Heart left ventricle (tissue), 16 donors: ENCODE measurements around the gene HYAL2. TPM values are rescaled to one million over a fixed set of nuclear protein-coding genes. Genes with fewer than 3 reads are reported as not detected.

Experiments used
- ATAC-seq, 4 donors: fragments of 200-7000 bp; cut with Tn5 transposase; one replicate each; pipeline ENCODE4 v1.9.1; 2020 to 2022; ENCODE audit warnings: moderate library complexity in 4 of 4, mild to moderate bottlenecking in 3 of 4, moderate number of reproducible peaks in 1 of 4
- DNase-seq, 5 donors: peaks; one replicate each; pipeline ENCODE4 v3.0.0-alpha.2; 2020
- H3K27ac ChIP-seq, 12 donors: fragments of 200-600 bp; sonication (generic) in 4 of 12; one replicate each; pipeline versions ENCODE4 v1.5.0 to v1.8.0; 2016 to 2022; ENCODE audit warnings: mild to moderate bottlenecking in 2 of 12
- H3K27me3 ChIP-seq, 9 donors: fragments of 200-600 bp; sonication (generic) in 2 of 9; one replicate each; pipeline versions ENCODE4 v1.5.1 to v1.8.0; 2016 to 2022; ENCODE audit warnings: mild to moderate bottlenecking in 3 of 9
- H3K36me3 ChIP-seq, 9 donors: fragments of 200-600 bp; sonication (generic) in 2 of 9; one replicate each; pipeline versions ENCODE4 v1.5.0 to v1.8.0; 2018 to 2022; ENCODE audit warnings: mild to moderate bottlenecking in 2 of 9
- H3K4me1 ChIP-seq, 12 donors: fragments of 200-600 bp; sonication (generic) in 4 of 12; one replicate each; pipeline versions ENCODE4 v1.5.0 to v1.8.0; 2016 to 2022; ENCODE audit warnings: mild to moderate bottlenecking in 3 of 12
- H3K4me3 ChIP-seq, 12 donors: fragments of 200-600 bp; sonication (generic) in 4 of 12; one replicate each; pipeline versions ENCODE4 v1.5.0 to v1.8.0; 2017 to 2022; ENCODE audit warnings: mild to moderate bottlenecking in 9 of 12, moderate library complexity in 4 of 12
- H3K9me3 ChIP-seq, 12 donors: fragments of 200-600 bp; sonication (generic) in 4 of 12; one replicate each; pipeline versions ENCODE4 v1.5.0 to v1.8.0; 2016 to 2022; ENCODE audit warnings: mild to moderate bottlenecking in 1 of 12
- CTCF ChIP-seq, 12 donors: fragments of 200-600 bp; sonication (generic) in 4 of 12; IDR thresholded peaks; one replicate each; pipeline versions ENCODE4 v1.5.0 to v1.8.0; 2018 to 2022; ENCODE audit warnings: antibody characterized with exemption in 12 of 12, mild to moderate bottlenecking in 5 of 12
- POLR2A ChIP-seq, 2 donors: fragments of 450-650 bp; IDR thresholded peaks; one replicate each; pipeline ENCODE4 v1.6.1; 2017; ENCODE audit warnings: antibody characterized with exemption in 2 of 2, mild to moderate bottlenecking in 2 of 2, moderate library complexity in 2 of 2
- WGBS, 4 donors: extraction: QIAGEN DNeasy Blood & Tissue Kit in 2 of 4; methylation state at CpG; one replicate each; pipeline versions ENCODE4 v1.1.5 to v1.1.7; 2013 to 2018; 5-methylcytosine and 5-hydroxymethylcytosine counted together
- intact Hi-C, 10 donors: fragments of 100-400 bp; cut with DNase I; formaldehyde crosslinking; loops; one replicate each; pipeline versions ENCODE4 v1.11.1 to v1.14.2; 2022
- polyA plus RNA-seq, 2 donors: library from polyadenylated mRNA; stranded (reverse); fragments of 200-250 nt; gene quantifications; one replicate each; pipeline ENCODE4 v1.2.3, GENCODE V29; 2013
- total RNA-seq, 9 donors: library from RNA; depleted of rRNA in 2 of 9; stranded (reverse); fragments of >200 nt in 2 of 9; fragmentation: NEBNext Ultra II Directional in 3 of 9; extraction: Animal tissue kit (Norgen Biotek cat#: 25700) in 3 of 9; gene quantifications; one replicate each; pipeline versions ENCODE4 v1.1.0 to v1.2.4, GENCODE V29; 2016 to 2023
- donor health status: ischemic (EF 13 %, LVEDD 7.1; RV severe dilation, severe dysfunction).
- donor health status: healthy with polysubstance abuse.
- donor health status: DM: no; HTN: yes; CAD: no.
- donor health status: DM: no; HTN: no; CAD: no.
- donor health status: ischemic (EF 25% LVEDD 6.9; RV normal size, moderate dysfunction).
- donor health status: ischemic (EF 25% LVEDD 5.7; RV mildly dilated, moderate dysfunction).
- donor health status: healthy.
- donor health status: DM: yes; HTN: yes; CAD: no.
- donor health status: ischemic (EF 35%, LVEDD 5.7; RV mildly dilated, moderate dysfunction).
- donor health status: nonischemic (EF 11% LVEDD 7.7; RV severe dilation, severe dysfunction).
- donor health status: DM: yes; HTN: yes; CAD: no.
- donor health status: PGD.
- donor health status: ischemic (EF 29% LVEDD 5.4; RV normal size, mild dysfunction).
- donor health status: nonischemic (EF 23%, LVEDD 6.1; RV moderate dilation, normal function).

The HYAL2 gene
- total and polyA plus RNA-seq, 11 donors = 24.0 to 234 (median 52.2) TPM

DNA sequence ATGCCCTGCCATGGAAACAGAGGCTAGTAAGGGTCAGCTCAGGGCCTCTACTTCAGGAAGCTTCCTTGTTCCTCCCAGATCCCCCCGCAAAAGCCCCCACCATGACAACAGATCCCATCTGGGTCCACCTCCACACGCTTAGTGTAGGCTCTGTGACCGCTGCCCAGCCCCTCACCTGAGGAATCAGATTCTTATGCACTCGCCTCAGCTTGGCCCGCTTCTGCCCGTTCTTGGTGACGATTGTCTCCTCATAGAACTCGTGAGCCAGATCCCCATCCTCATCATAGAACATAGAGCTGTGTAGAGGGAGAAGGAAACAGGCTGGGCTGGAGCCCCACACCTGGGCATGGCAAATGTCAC, 3.6 kb upstream of the HYAL2 start:
- no peak for ATAC-seq
- no peaks in the 10 kb centered on the region for H3K27me3 ChIP-seq
- intact Hi-C loops = loop anchor here in 4 of 10 donors (5.0 to 10.0 kb wide), 3 partner anchors 34 to 71 kb away; partner anchors contain the start of genes LSMEM2 (in 2 of the 4) and IFRD2 (in 1 of the 4)
- peaks cover 5 to 61% (median 41%) of the 10 kb centered on the region in 12 donors for H3K4me1 ChIP-seq
- DNase-seq = no peak
- H3K9me3 ChIP-seq = no peaks in the 10 kb centered on the region
- H3K4me3 ChIP-seq = no peak overlapping the region
- peaks cover 0 to 40% (median 34%) of the 10 kb centered on the region in 9 donors for H3K36me3 ChIP-seq
- WGBS, 4 donors = 86 to 93% (median 91%) methylated on average over 8 of the region's 8 CpGs
- TF ChIP-seq POLR2A (IDR thresholded peaks at IDR 0.05) = no peak
- no peak for TF ChIP-seq CTCF (IDR thresholded peaks at IDR 0.05)
- peak overlapping the region in 2 of 12 donors; percentile 99 for H3K27ac ChIP-seq

DNA sequence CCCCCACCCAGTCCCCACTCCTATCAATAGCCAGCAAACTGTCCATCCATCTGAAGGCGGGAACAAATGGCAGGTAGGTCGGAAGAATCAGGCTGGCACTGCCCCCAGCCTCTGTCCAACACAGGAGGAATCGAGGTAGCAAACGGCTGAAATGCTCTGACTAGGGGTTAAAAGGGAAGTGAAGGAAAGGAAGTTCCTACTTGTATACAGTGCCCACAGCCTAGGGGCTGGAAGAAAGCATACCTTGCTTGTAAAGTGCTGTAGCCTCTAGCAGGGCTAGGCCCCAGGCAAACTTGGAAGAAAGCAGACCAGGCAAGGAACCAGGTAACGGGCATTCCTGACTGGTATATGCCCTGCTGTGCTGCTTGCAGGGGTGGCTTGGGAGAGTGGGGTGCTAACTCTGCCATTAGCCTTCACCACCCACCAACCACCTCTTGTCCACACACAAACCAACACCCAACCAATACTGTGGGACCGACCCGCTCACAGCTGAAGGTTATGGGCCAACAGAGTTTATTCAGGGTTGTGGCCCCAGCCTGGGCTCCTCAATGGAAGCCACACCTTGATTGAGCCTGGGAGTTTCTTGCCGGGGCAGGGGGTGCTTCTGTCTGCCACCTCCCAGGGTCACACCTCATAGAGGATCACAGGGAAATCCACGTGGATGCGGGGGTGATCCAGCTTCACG, 3.1 kb upstream of the HYAL2 start:
- H3K36me3 ChIP-seq = peaks cover 0 to 35% (median 29%) of the 10 kb centered on the region in 9 donors
- peak overlapping the region in 11 of 12 donors; percentile 9 to 99 (median 98) for H3K27ac ChIP-seq
- no peak overlapping the region for H3K4me3 ChIP-seq
- no peaks in the 10 kb centered on the region for H3K9me3 ChIP-seq
- intact Hi-C loops = loop anchor here in 5 of 10 donors (2.0 to 10.0 kb wide), 5 partner anchors 33 to 99 kb away; partner anchors contain the start of genes LSMEM2 (in 2 of the 5) and IFRD2 (in 1 of the 5)
- peaks cover 5 to 61% (median 42%) of the 10 kb centered on the region in 12 donors for H3K4me1 ChIP-seq
- ATAC-seq (no peak), DNase-seq (peak in 3 of 5 donors; percentile 10 to 25 (median 23))
- no peaks in the 10 kb centered on the region for H3K27me3 ChIP-seq
- 82 to 90% (median 86%) methylated on average over 11 of the region's 11 CpGs for WGBS, 4 donors
- no peak for TF ChIP-seq CTCF (IDR thresholded peaks at IDR 0.05)
- no peak for TF ChIP-seq POLR2A (IDR thresholded peaks at IDR 0.05)

DNA sequence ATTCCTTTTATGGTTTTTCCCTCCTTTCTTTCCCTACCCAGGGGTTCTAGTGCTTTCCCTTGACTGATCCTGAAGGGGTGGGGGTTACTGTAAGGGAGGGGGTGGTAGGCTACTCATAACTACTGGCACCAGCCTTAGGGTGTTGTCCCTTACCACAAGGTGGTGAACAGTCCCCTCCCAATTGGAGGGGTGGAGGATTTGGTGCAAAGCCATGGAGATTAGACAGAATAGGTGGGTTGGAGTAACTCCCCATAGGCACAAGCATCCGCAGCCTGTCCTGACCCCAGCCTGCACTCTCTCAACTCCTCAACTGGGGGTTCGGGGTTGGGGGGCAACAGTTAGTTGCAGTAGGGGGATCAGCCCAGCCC, 2.6 kb upstream of the HYAL2 start:
- Histone ChIP-seq H3K4me1 (peaks cover 5 to 66% (median 47%) of the 10 kb centered on the region in 12 donors), H3K27ac (peak overlapping the region; percentile 9 to 99 (median 98)), H3K27me3 (no peaks in the 10 kb centered on the region), H3K36me3 (peaks cover 0 to 30% (median 24%) of the 10 kb centered on the region in 9 donors), H3K4me3 (no peak overlapping the region), H3K9me3 (no peaks in the 10 kb centered on the region)
- ATAC-seq = no peak
- no peak for TF ChIP-seq CTCF (IDR thresholded peaks at IDR 0.05)
- TF ChIP-seq POLR2A (IDR thresholded peaks at IDR 0.05) = no peak
- DNase-seq = peak in 1 of 5 donors; percentile 10
- WGBS, 4 donors = 63 to 91% (median 88%) methylated on average over 1 to 2 of the region's 2 CpGs
- intact Hi-C loops = loop anchor here in 5 of 10 donors (2.0 to 10.0 kb wide), 5 partner anchors 33 to 98 kb away; partner anchors contain the start of genes LSMEM2 (in 2 of the 5) and IFRD2 (in 1 of the 5)
